B cell (primary cell): ENCODE results near the gene DNAJB9. TPM values are rescaled to one million over a fixed set of nuclear protein-coding genes. Genes with fewer than 3 reads are reported as not detected.

Experiments used
- ATAC-seq: fragments of 200-7000 bp; cut with Tn5 transposase; one replicate; pipeline ENCODE4 v1.10.0; 2021; ENCODE audit warnings: low read depth, mild to moderate bottlenecking, moderate number of reproducible peaks, moderate library complexity
- CTCF ChIA-PET: fragments of 350-600 bp; sonication (Branson Sonifier 250); formaldehyde crosslinking; loops from one replicate; lab custom pipeline; 2021; ENCODE audit warnings: antibody characterized with exemption, inconsistent platforms; lab: Charles Lee
- POLR2A ChIA-PET: fragments of 350-600 bp; sonication (Branson Sonifier 250); formaldehyde crosslinking; loops from one replicate; lab custom pipeline; 2021; ENCODE audit warnings: antibody characterized with exemption; lab: Charles Lee
- DNase-seq: peaks from one replicate; pipeline ENCODE4 v3.0.0; 2013
- H2AFZ ChIP-seq: 2 replicates; pipeline ENCODE4 v1.6.1; 2012; ENCODE audit warnings: mild to moderate bottlenecking, low read depth, low read length; ENCODE audit not compliant: insufficient read depth, poor library complexity, severe bottlenecking
- H3K27ac ChIP-seq, 2 donors: 1 replicate in 1 of 2; 2 replicates in 1 of 2; pipeline ENCODE4 v1.5.1; 2012 to 2013; ENCODE audit warnings: low read length in 2 of 2, mild to moderate bottlenecking in 2 of 2, moderate library complexity in 1 of 2
- H3K27me3 ChIP-seq, 4 experiments: fragments of 200-600 bp in 1 of 4; sonication (generic) in 1 of 4; replicated peaks in 1 of 4; 1 replicate in 2 of 4; 2 replicates in 2 of 4; pipeline versions ENCODE4 v1.6.1 to v1.7.0; 2013 to 2016; ENCODE audit warnings: low read length in 3 of 4, mild to moderate bottlenecking in 2 of 4, mixed read lengths in 1 of 4, moderate library complexity in 1 of 4; ENCODE audit not compliant: insufficient read depth in 4 of 4, control insufficient read depth in 3 of 4; ENCODE audit errors: control extremely low read depth in 1 of 4
- H3K36me3 ChIP-seq, 2 experiments: replicated peaks in 1 of 2; 1 replicate in 1 of 2; 2 replicates in 1 of 2; pipeline versions ENCODE4 v1.6.1 to v1.7.1; 2013; ENCODE audit warnings: low read length in 1 of 2; ENCODE audit not compliant: insufficient read depth in 2 of 2, control insufficient read depth in 1 of 2; ENCODE audit errors: control extremely low read depth in 1 of 2, extremely low read depth in 1 of 2
- H3K4me1 ChIP-seq, 2 donors: fragments of 200-600 bp in 1 of 2; sonication (generic) in 1 of 2; 1 replicate in 1 of 2; 2 replicates in 1 of 2; pipeline versions ENCODE4 v1.5.1 to v1.6.1; 2013 to 2017; ENCODE audit warnings: low read length in 2 of 2; ENCODE audit not compliant: control insufficient read depth in 2 of 2, insufficient read depth in 2 of 2
- H3K4me2 ChIP-seq: replicated peaks from 2 replicates; pipeline ENCODE3; 2012; ENCODE audit warnings: mild to moderate bottlenecking, low read depth, low read length; ENCODE audit not compliant: poor library complexity, severe bottlenecking
- H3K4me3 ChIP-seq, 5 experiments: fragments of 200-600 bp in 1 of 5; sonication (generic) in 1 of 5; 1 replicate in 3 of 5; 2 replicates in 2 of 5; pipeline versions ENCODE4 v1.5.1 to v1.7.0; 2011 to 2016; ENCODE audit warnings: low read length in 4 of 5, mild to moderate bottlenecking in 4 of 5, low read depth in 2 of 5, control low read depth in 1 of 5, moderate library complexity in 1 of 5; ENCODE audit not compliant: insufficient read depth in 1 of 5; ENCODE audit errors: control extremely low read depth in 1 of 5, extremely low read depth in 1 of 5
- H3K79me2 ChIP-seq: fragments of 200-600 bp; sonication (generic); one replicate; pipeline ENCODE4 v1.6.0; 2016; ENCODE audit warnings: low read length; ENCODE audit not compliant: control insufficient read depth, insufficient read depth
- H3K9ac ChIP-seq: fragments of 200-600 bp; sonication (generic); 2 replicates; pipeline ENCODE4 v1.6.1; 2017; ENCODE audit warnings: mild to moderate bottlenecking, low read length, moderate library complexity
- H3K9me3 ChIP-seq, 3 donors: one replicate each; pipeline versions ENCODE4 v1.6.1 to v1.7.1; 2013; ENCODE audit warnings: low read length in 2 of 3; ENCODE audit not compliant: control insufficient read depth in 2 of 3, insufficient read depth in 1 of 3; ENCODE audit errors: control extremely low read depth in 1 of 3
- H4K20me1 ChIP-seq: 2 replicates; pipeline ENCODE4 v1.6.0; 2012; ENCODE audit warnings: mild to moderate bottlenecking, low read length; ENCODE audit not compliant: insufficient read depth, control insufficient read depth, poor library complexity, severe bottlenecking
- H3K27ac Mint-ChIP-seq: one replicate; pipeline ENCODE4 v1.8.0; 2021; ENCODE audit warnings: mixed read lengths
- H3K27me3 Mint-ChIP-seq: one replicate; pipeline ENCODE4 v1.8.0; 2021; ENCODE audit warnings: mixed read lengths
- H3K4me1 Mint-ChIP-seq: one replicate; pipeline ENCODE4 v1.8.0; 2021; ENCODE audit warnings: mixed read lengths
- H3K4me3 Mint-ChIP-seq: one replicate; pipeline ENCODE4 v1.8.0; 2021; ENCODE audit warnings: mixed read lengths
- H3K9me3 Mint-ChIP-seq: one replicate; pipeline ENCODE4 v1.8.0; 2022; ENCODE audit warnings: mixed read lengths; ENCODE audit not compliant: insufficient read depth
- CTCF ChIP-seq: fragments of 200-600 bp; IDR thresholded peaks from one replicate; pipeline ENCODE4 v1.8.0; 2022; ENCODE audit warnings: antibody characterized with exemption, mild to moderate bottlenecking
- EZH2 ChIP-seq: IDR thresholded peaks from 2 replicates; pipeline ENCODE4 v1.6.1; 2012; ENCODE audit warnings: borderline replicate concordance, low read depth, mild to moderate bottlenecking, moderate library complexity, low read length; ENCODE audit not compliant: insufficient read depth, poor library complexity, severe bottlenecking
- WGBS: methylation state at CpG from one replicate; pipeline ENCODE4 v1.1.5; 2013; ENCODE audit warnings: missing lambda C conversion rate; ENCODE audit not compliant: insufficient coverage; 5-methylcytosine and 5-hydroxymethylcytosine counted together
- intact Hi-C: fragments of 100-400 bp; cut with micrococcal nuclease; formaldehyde crosslinking; loops from one replicate; pipeline ENCODE4 v1.10.0; 2022
- polyA plus RNA-seq: library from polyadenylated mRNA; depleted of rRNA; stranded (reverse); fragments of >200 nt; gene quantifications from 2 replicates; pipeline ENCODE4 v1.2.3, GENCODE V29; 2012
- total RNA-seq, 2 donors: library from RNA; stranded (reverse); fragments of 120-200 nt in 1 of 2; gene quantifications; 1 replicate in 1 of 2; 2 replicates in 1 of 2; pipeline versions ENCODE4 v1.2.3 to v1.2.4, GENCODE V29; 2013 to 2022

DNAJB9 gene
- total and polyA plus RNA-seq, 2 donors (not counting 1 experiment from before 2014, with no cell fraction given) = 19.5 to 23.1 TPM

GRCh38 chr7:108618056-108618455 lies 48.4 kb downstream of the DNAJB9 start:
- Histone ChIP-seq H3K27ac (no peak overlapping the region), H3K79me2 (no peaks in the 10 kb centered on the region), H4K20me1 (no peaks in the 10 kb centered on the region), H3K9ac (no peak overlapping the region), H3K9me3 (no peaks in the 10 kb centered on the region), H3K4me3 (no peak overlapping the region), H3K36me3 (no peaks in the 10 kb centered on the region), H2AFZ (no peak overlapping the region), H3K4me2 (no peak overlapping the region), H3K4me1 (no peaks in the 10 kb centered on the region), H3K27me3 (peaks cover 0 to 3% (median 0%) of the 10 kb centered on the region in 4 experiments)
- ATAC-seq (no peak), DNase-seq (no peak)
- CTCF ChIA-PET = interaction anchor here (1.0 kb wide), 1 partner anchor 12 kb away, joined by 3 read pairs; no protein-coding TSS in a partner anchor
- Mint-ChIP-seq H3K27ac (no peak overlapping the region), H3K4me1 (no peaks in the 10 kb centered on the region), H3K9me3 (no peaks in the 10 kb centered on the region), H3K27me3 (peaks cover 11% of the 10 kb centered on the region), H3K4me3 (no peak overlapping the region)
- WGBS = no CpG with 5 or more reads among the region's 3 CpGs
- POLR2A ChIA-PET = no interaction called here
- TF ChIP-seq EZH2 (no peak), CTCF (no peak)
- intact Hi-C loops = no loop called here

GRCh38 chr7:108623220-108623619 lies 53.5 kb downstream of the DNAJB9 start:
- Histone ChIP-seq H3K4me1 (no peaks in the 10 kb centered on the region), H3K27ac (no peak overlapping the region), H3K9me3 (no peaks in the 10 kb centered on the region), H3K36me3 (no peaks in the 10 kb centered on the region), H3K27me3 (peaks cover 0 to 20% (median 2%) of the 10 kb centered on the region in 4 experiments), H4K20me1 (no peaks in the 10 kb centered on the region), H3K9ac (no peak overlapping the region), H2AFZ (no peak overlapping the region), H3K79me2 (no peaks in the 10 kb centered on the region), H3K4me3 (no peak overlapping the region), H3K4me2 (no peak overlapping the region)
- Mint-ChIP-seq H3K27ac (no peak overlapping the region), H3K4me1 (no peaks in the 10 kb centered on the region), H3K27me3 (peaks cover 18% of the 10 kb centered on the region), H3K4me3 (no peak overlapping the region), H3K9me3 (no peaks in the 10 kb centered on the region)
- TF ChIP-seq EZH2 = no peak
- ATAC-seq = no peak
- no peak for DNase-seq
- ChIA-PET CTCF (no interaction called here), POLR2A (no interaction called here)
- intact Hi-C loops = no loop called here
- 70% methylated on average over 4 of the region's 5 CpGs for WGBS

Other genes starting within 250 kb of the DNAJB9 start
- 3.6 and 4.6 TPM in 2 replicates for gene NRCAM, start 113.4 kb upstream of the DNAJB9 start, total RNA-seq
- gene NRCAM, start 113.4 kb upstream of the DNAJB9 start, polyA plus RNA-seq = 0.56 and 0.75 TPM in 2 replicates
- 56.3 and 57.3 TPM in 2 replicates for gene PNPLA8, start 43.7 kb upstream of the DNAJB9 start, total RNA-seq
- 12.3 and 33.7 TPM in 2 replicates for gene PNPLA8, start 43.7 kb upstream of the DNAJB9 start, polyA plus RNA-seq
- gene THAP5, start 168 bp upstream of the DNAJB9 start, total RNA-seq = 48.8 and 49.0 TPM in 2 replicates
- 7.6 and 9.3 TPM in 2 replicates for gene THAP5, start 168 bp upstream of the DNAJB9 start, polyA plus RNA-seq